Chondrocyte (in vitro differentiated cells): ENCODE measurements around the gene TRIM23. TPM values are rescaled to one million over a fixed set of nuclear protein-coding genes. Genes with fewer than 3 reads are reported as not detected.

Experiments used
- DNase-seq: peaks from one replicate; pipeline ENCODE4 v3.0.0; 2021; ENCODE audit warnings: mixed read lengths, low spot score
- H3K27ac Mint-ChIP-seq: one replicate; pipeline ENCODE4 v1.8.0; 2021; ENCODE audit warnings: mild to moderate bottlenecking, moderate library complexity, mixed read lengths; ENCODE audit not compliant: unreplicated experiment
- H3K27me3 Mint-ChIP-seq: 2 replicates; pipeline ENCODE4 v1.8.0; 2021; ENCODE audit warnings: low read depth, mixed read lengths
- H3K36me3 Mint-ChIP-seq: 2 replicates; pipeline ENCODE4 v1.8.0; 2021; ENCODE audit warnings: low read depth, mixed read lengths
- H3K4me1 Mint-ChIP-seq: 2 replicates; pipeline ENCODE4 v1.8.0; 2021; ENCODE audit warnings: low read depth, mild to moderate bottlenecking, mixed read lengths
- H3K4me3 Mint-ChIP-seq: one replicate; pipeline ENCODE4 v1.8.0; 2021; ENCODE audit warnings: mild to moderate bottlenecking, moderate library complexity, mixed read lengths; ENCODE audit not compliant: unreplicated experiment
- H3K9me3 Mint-ChIP-seq: 2 replicates; pipeline ENCODE4 v1.8.0; 2021; ENCODE audit warnings: low read depth, mixed read lengths
- total RNA-seq: library from RNA; stranded (reverse); gene quantifications from 3 replicates; pipeline ENCODE4 v1.2.1, GENCODE V29; 2021
- TF ChIP-seq, protein P1 (sequence below): fragments of 200-600 bp; sonication (generic); IDR thresholded peaks from 2 replicates; pipeline ENCODE4 v1.5.0; 2021; ENCODE audit warnings: antibody characterized with exemption, mild to moderate bottlenecking, moderate library complexity

The TRIM23 gene
- total RNA-seq, 1 donor from 2014 or later: 17.5 TPM

DNA sequence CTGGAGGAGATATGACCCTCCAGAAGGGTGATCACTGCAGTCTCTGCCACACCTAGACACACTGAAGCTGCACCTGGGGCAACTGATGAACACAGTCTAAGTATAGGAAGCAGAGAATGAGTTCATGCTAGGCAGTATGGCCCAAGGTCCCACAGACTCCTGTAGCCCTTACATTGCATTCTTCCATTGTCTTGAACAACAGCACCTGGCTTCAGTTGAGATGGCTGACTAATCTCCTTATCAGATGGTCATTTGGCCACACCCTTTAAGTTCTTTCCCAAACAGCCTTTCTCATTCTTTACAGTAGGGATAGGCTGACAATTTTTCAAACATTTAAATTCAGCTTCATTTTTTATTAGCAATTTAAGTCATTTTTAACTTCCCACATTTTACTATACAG lies 84.3 kb downstream of the TRIM23 start:
- H3K27me3 Mint-ChIP-seq: no peaks in the 10 kb centered on the region
- no peak overlapping the region for H3K4me3 Mint-ChIP-seq
- peaks cover 3% of the 10 kb centered on the region for H3K9me3 Mint-ChIP-seq
- H3K27ac Mint-ChIP-seq: no peak overlapping the region
- DNase-seq: no peak
- no peaks in the 10 kb centered on the region for H3K4me1 Mint-ChIP-seq
- H3K36me3 Mint-ChIP-seq: peaks cover 2% of the 10 kb centered on the region
- TF ChIP-seq, protein P1, sequence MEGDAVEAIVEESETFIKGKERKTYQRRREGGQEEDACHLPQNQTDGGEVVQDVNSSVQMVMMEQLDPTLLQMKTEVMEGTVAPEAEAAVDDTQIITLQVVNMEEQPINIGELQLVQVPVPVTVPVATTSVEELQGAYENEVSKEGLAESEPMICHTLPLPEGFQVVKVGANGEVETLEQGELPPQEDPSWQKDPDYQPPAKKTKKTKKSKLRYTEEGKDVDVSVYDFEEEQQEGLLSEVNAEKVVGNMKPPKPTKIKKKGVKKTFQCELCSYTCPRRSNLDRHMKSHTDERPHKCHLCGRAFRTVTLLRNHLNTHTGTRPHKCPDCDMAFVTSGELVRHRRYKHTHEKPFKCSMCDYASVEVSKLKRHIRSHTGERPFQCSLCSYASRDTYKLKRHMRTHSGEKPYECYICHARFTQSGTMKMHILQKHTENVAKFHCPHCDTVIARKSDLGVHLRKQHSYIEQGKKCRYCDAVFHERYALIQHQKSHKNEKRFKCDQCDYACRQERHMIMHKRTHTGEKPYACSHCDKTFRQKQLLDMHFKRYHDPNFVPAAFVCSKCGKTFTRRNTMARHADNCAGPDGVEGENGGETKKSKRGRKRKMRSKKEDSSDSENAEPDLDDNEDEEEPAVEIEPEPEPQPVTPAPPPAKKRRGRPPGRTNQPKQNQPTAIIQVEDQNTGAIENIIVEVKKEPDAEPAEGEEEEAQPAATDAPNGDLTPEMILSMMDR: no peak

Other genes starting within 250 kb of the TRIM23 start
- 20.0 to 30.1 TPM (median 21.5 TPM) in 3 replicates for gene ADAMTS6, start 142.4 kb downstream of the TRIM23 start, total RNA-seq
- gene CENPK, start 61.2 kb downstream of the TRIM23 start, total RNA-seq: 7.2 to 19.6 TPM (median 8.7 TPM) in 3 replicates
- 19.5 to 35.2 TPM (median 21.0 TPM) in 3 replicates for gene PPWD1, start 61.0 kb downstream of the TRIM23 start, total RNA-seq
- 2.2 to 3.2 TPM (median 2.9 TPM) in 3 replicates for gene SHLD3, start 694 bp upstream of the TRIM23 start, total RNA-seq
- gene TRAPPC13, start 694 bp upstream of the TRIM23 start, total RNA-seq: 16.5 to 23.6 TPM (median 18.6 TPM) in 3 replicates
- 19.5 to 30.9 TPM (median 27.9 TPM) in 3 replicates for gene SGTB, start 97.8 kb upstream of the TRIM23 start, total RNA-seq
- gene NLN, start 97.9 kb upstream of the TRIM23 start, total RNA-seq: 36.4 to 44.0 TPM (median 38.6 TPM) in 3 replicates